Pulmonary artery endothelial cell (primary cell): ENCODE results near the gene TBC1D22A. TPM values are rescaled to one million over a fixed set of nuclear protein-coding genes. Genes with fewer than 3 reads are reported as not detected.

Experiments
- DNase-seq: peaks from one replicate; pipeline ENCODE4 v3.0.0-alpha.2; 2011; ENCODE audit warnings: low read depth, low spot score
- total RNA-seq: library from RNA; depleted of rRNA; stranded (reverse); fragments of >200 nt; gene quantifications from 2 replicates; pipeline ENCODE4 v1.2.3, GENCODE V29; 2014

Gene TBC1D22A
- total RNA-seq, 1 donor from 2014 or later, result 17.4 TPM

DNA sequence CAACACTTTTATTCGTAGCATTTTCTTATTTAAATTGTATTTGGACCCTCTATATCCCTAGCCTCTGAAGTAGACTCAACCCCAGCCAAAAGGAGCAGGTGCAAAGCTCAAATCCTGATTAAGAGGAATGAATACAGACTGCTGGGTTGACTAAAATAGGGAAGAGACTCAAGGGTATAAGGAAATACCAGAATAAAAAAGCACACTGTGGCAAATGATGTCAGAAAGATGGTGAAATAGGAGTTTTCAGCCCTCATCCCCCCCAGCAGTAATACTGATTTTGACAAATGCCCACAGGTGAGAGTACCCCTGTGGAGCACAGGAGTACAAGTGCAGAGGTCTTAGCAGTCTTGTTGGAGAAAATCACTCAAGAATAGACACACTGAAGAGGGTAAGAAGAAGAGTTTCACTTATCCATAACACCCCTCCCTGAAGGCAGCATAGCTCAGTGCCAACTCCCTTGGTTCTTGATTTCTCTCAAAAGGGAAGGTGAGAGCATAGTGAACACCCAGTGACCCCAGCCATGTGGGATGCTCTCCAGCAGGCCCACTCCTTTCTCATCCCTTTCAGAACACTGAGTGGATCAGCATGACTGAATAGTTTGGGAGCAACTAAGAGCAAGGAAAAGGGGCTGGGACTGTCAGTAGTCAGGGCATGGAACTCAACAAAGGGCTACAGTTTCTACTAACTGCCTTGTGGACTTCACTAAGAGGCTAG lies 71.7 kb downstream of the TBC1D22A start:
- DNase-seq, result no peak

DNA sequence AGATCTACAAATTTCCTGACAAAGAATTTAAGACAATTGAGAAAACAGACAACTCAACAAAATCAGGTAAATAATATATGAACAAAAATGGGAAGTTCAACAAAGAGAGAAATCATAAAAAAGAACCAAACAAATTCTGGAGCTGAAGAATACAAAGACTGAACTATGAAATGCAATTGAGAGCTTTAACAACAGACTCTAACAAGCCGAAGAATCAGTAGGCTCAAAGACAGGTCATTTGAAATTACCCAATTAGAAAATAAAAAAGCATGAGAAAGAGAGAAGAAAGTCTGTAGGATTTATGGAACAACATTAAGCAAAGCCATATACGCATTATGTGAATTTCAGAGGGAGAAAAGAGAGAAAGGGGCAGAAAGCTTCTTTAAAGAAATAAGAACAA lies 72.8 kb downstream of the TBC1D22A start:
- DNase-seq, result no peak

DNA sequence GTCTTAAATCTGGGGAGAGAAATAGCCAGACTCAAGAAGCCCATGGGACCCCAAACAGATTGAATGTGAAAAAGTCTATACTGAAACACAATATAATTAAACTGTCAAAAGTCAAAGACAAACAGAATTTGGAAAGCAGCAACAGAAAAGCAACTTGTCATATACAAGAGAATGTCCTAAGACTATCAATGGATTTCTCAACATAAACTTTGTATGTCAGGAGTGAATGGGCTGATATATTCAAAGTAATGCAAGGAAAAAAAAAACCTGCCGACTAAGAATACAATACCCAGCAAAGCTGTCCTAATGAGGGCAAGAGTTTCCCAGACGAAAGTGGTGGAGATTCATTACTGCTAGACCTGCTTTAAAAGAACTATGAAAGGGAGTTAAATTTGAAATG lies 73.2 kb downstream of the TBC1D22A start:
- DNase-seq, result no peak

DNA sequence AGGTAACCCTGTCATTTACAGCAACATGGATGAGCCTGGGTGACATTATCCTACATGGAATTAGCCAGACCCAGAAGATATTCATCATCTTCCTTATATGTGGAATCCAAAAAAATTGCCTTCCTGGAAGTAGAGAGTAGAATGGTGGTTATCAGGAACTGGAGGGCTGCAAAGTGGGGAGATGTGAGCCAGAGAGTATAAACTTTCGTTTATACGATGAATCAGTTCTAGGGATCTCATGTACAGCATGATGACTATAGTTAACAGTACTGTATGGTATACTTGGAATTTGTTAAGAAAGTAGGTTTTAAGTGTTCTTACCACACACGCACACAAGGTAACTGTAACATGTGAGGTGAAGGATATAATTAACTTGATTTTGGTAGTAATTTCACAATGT lies 79.1 kb downstream of the TBC1D22A start:
- no peak for DNase-seq

DNA sequence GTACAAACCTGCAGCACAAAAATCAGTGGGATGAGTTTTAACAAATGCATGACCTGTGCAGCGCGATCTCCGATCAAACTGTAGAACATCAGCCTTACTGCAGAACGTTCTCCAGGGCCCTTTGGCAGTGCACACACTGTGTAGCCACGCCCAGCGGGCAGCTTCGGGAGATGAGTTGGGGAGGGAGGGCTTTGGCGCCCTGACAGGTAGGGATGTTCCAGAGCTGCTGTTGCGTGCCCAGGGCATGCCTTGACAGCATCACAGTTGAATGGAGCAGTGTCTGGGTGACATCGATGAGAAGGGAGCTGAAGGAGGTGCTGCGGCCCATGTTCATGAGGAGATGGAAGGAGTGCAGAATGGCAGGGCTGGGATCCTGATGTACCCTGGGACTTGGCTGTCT lies 80.2 kb downstream of the TBC1D22A start:
- DNase-seq, result no peak

DNA sequence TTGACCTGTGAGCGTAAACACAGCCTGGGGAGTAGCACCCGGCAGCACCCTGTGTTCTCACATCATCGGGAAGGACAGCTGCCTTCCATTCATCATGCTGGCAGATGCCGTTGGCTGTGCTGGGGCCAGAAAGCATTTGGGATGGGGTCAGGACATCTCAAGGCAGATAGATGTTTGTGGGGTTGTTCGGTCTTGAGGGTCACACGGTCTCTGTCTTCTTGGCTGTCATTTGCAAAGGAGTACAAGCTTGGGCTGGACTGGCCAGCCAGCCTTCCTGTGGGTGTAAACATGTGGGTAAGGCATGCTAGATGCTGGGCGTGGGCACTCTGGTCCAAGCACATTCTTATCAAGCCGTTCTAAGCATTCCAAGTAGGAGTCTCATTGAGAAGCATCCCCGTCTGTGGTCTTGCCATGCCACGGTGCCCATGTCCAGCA lies 81.4 kb downstream of the TBC1D22A start:
- DNase-seq, result no peak

DNA sequence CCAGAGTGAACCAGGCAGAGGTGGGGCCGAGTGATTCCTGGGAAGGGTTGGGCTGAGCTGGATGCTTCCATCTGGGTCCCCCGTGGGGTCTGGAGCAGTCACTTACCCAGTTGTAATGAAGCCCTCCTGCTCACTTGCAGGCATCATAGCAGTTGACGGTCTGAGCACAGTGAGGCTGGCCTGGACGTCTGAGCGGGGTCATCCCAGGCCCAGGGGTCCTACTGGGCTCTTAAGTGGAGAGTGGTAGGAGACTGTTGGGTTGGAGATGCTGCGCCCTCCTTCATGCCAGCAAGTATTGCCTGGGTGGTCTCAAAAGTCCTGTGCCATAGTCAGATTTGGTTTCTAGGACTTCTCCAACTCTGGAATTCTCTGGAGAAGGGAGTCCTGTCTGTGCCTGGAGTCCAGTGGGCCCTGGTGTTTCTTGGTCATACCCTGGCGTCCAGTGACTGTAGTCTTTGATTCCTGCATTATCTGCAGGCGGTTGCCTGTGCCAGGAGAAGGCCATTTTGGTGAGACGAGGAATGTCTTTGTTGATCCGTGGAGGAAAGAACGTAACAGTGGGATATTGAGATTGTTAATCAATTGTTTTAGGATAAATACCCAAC lies 82.3 kb downstream of the TBC1D22A start:
- no peak for DNase-seq

DNA sequence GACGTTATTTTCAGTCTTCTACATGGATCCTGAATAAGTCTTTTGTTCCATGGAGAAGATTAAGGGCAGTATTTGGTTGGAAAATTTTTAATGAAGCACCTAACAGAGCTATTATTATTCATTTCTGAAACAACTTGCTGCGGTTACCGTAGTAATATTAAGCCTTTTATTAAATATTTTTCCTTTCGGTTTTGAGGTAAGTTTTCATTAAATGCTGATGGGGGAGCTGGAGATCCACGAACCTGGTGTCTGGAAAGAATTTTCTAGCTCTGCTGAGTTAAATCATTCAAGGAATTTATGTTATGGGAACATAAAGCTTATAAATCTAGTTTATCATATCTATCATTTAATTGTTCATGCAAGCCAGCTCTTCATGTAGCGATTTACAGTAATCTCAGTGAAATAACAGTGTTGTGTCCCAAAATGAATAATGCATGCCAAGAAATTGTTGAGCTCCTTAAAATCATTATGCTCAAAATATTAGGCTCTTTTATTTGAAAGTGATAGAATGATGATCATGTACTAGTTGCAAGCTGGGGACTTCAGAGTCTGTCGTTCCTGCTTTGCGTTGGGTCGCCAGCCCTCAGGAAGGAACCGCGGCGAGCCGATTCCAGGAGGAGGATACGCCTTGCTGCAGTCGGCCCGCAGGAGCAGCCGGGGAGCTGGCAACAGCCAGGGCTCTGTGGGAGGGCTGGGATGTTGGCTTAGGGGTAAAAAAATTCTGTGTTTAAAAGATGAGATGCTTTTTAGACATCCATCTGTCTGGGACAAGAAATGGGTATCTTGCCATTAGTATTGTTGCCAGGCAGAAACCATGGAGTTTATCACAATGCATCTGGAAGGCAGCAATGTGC lies 83.1 kb downstream of the TBC1D22A start:
- DNase-seq, result peak; percentile 15

DNA sequence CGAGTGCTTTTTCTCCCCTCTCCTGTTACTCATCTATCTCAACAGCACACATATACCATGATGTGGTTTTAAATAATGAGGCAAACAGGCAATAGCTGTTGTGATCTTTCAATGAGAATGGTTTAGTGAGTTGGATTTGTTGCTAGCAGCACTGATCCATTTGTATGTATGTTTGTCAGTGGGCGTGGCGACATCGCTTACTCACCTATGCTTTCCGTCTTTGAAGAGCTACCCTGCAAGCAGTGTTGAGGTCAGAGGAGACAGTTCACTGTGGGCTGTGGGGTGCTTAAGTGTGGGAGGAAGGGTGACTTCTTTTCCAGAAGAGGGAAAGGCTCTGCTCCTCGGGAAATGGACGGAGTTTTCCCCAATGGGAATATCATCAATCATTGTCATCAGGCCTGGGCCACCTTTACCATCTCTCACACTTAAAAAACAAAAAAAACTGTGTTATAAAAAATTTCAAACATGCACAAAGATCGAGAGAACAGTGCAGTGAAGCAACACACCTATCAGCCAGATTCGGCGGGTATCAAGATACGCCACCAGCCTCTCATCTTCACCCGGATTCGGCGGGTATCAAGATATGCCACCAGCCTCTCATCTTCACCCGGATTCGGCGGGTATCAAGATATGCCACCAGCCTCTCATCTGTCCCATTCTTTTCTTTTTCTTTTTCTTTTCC lies 83.8 kb downstream of the TBC1D22A start:
- DNase-seq, result no peak

DNA sequence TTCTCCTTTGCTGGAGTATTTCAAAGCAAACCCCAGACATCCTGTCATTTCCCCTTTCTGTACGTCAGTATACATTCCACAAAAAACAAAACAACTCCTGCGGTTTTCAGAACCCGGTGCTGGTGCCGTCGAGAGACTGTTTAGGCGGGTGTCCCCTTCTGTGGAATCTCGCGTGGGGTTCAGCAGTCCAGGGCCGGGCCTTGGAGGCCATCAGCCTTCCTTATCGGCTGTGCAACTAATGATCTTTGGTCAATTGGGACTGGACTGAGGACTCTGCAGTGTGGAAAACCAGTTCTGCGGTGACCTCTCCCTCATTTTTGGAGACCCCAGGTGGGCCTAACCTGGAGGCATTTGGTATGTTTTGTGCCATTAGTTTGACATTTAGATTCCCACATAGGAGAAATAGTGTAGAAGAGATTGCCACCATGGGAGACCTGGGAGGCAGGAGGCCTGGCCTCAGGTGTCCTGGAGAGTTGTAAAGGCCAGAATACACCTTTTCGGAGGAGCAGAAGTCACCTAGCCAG lies 84.4 kb downstream of the TBC1D22A start:
- no peak for DNase-seq

DNA sequence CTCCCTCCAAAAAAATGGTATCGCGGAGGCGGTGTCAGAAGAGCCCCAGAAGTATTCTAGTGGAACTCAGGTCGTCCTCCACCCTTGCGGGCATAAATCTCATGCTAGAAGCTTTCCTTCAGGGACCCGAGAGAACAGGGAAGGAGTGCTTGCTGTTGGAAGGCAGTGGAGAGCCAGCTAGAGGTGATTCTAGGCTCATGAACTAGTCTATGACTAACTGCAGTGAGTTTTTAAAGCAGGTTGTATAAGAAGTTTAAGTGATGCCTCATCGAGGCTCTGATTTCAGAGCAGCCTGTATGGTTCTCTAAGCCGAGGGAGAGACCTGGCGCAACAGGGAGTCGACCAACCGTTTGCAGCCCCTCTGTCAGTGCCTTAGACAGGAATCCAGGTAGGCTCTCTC lies 85.7 kb downstream of the TBC1D22A start:
- DNase-seq, result no peak

DNA sequence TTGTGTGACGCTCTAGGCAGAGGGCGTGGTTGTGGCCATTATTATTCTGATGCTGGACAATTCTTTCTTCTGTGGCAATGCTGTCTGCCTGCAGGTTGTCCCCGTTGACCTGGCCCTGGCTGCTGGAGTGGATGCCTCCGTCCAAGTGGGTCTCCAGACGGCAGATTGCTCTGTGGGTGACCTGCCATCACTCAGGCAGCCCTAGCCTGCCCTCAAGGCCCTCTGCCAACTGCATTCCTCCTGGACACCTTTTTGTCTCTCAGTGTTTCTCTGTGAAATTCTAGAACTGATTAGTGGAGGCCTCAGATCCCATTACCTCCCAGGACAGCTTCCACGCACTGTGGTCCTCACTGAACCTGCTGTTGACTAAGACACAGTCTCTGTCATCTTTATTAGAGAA lies 86.7 kb downstream of the TBC1D22A start:
- DNase-seq, result no peak

DNA sequence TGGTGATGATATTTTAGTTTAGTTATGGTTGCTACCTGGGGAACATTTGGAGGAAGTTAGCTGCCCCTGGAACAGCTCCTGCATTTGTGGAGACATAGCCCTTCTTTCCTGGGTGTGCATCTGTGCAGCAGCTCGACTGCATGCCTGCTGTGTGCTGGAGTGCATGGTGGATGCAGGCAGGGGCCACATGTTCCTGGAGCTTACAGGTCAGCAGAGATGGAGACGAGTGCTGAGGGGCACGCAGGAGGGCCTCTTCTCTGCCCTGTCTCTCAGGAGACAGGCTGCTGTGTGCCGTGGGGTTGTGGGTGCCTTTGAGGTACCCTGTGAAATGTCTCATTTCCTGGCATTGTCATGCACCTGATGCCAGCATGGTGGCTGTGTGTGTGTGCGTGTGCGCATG lies 87.5 kb downstream of the TBC1D22A start:
- DNase-seq, result no peak

DNA sequence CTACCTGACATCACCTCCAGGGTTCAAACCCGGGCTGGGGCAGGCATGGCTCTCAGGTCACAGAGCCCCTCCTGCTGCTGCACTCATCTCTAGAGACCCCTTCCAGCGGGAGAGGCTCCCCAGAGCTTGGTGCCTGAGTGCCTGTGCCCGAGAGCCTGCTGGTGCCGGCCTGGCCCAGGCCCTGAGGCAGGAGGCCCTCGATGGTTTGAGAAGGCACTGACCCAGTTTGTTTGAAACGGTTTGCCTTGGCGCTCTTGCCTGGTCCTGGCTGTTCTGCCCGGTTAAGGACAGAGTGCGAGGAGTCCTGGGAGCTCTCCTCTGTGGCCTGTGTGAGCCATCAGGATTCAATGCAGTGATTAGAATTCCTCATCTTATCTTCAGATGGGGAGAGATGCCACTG lies 88.9 kb downstream of the TBC1D22A start:
- DNase-seq, result no peak

DNA sequence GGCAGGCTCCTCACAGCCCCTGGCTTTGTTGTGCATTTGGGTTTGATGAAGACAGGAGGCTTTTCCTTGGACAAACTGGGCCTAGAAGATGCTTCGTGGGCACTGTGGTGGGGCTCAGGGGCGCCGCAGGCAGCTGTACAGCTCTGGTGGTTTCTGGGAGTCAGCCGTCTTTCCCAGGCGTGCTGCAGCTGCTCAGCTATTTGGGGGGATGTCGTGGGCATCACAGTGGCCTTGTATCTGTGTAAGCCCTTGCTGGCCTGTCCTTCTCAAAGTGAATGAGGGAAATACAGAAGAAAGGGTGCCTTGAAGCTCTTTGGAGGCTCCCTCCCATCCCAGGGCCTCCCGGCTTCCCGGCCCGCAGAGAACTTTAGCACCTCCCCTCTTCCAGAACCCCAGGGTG lies 89.5 kb downstream of the TBC1D22A start:
- DNase-seq, result no peak

DNA sequence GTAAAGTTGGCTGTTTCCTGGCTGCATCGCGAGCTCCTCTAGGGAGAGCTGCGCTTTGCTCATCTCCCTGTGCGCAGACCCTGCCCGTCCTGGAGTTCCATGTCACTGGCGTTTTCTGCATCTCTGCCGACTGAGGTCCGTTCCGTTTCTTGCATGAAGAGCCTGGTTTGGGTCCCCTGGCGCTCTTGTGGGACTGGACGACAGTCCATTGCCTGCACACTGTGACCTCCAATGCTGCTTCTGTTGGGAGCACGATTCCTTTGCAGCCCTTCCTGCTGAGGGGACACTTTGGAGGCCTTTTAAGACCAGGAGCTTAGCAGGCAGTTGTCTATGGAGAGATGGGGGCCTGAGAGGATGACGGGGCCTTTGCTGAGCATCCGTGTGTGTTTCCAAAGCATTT lies 90.3 kb downstream of the TBC1D22A start:
- DNase-seq, result no peak

DNA sequence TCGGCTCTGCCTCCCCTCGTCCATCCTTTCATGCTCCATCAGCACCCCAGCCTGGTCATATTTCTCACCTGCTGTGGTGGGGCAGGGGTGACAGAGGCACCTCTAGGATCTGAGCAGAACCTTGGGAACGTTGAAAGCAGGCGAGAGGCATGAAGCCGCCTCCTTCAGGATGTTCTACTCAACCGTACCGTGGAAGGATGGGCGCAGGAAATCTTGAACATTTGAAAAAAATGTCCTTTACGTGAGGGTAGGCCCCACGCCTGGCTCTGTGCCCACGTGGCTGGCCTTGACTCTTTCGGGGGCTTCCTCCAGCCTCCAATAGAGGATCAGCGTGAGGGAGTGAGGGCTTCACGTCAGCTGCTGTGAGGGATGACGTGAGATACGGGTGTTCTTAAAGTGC lies 90.7 kb downstream of the TBC1D22A start:
- no peak for DNase-seq

DNA sequence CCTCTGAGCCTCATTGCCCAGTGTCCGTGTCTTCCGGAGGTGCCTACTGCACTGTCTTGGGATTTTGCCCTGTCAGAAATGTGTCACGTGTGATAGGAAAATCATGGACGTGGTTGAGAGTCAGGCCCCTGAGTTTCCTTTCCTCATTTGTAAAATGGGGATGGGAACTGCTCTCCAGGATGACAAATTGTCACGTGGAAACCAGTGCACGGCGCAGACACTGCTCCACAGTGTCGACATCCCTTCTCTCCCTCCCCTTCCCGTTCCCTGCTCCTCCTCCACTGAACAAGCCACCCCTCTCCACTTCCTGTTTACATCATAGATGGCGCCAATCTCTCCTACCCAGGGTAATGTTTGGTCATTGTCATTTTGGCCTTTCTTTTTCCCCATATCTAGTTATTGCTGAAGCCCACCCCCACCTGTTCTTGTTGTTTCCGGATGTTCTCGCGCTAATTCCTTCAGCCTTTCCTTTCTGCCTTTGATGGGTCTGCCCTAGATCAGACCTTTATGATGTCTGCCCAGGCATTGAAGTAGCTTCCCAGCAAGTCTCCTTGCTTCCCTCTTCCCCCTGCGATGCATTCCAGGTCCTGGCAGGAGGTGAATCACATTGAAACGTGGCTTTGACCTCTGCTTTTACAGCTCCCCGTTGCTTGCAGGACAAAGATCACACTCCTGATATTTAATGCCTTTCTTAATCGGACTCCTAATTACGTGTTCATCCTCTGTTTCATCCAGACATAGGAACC lies 91.8 kb downstream of the TBC1D22A start:
- DNase-seq, result no peak

DNA sequence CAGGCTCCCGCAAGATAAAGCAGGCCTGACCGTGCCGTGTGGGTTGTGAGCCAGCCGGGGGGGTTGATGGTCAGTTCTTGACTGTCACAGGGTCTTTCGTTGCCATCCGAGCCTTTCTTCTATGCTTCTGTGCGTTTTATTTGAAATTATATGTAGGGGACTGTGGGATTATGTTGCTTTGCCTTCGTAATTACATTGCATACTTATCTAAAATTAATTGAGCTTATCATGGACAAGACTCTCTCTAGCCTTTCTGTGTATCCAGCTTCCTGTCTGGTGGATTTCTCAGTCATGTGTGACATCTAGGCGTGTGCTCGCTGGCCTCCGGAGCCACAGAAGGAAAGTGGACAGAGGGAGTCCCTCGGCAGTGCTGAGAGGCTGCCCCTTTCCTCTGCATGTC lies 93.2 kb downstream of the TBC1D22A start:
- no peak for DNase-seq

DNA sequence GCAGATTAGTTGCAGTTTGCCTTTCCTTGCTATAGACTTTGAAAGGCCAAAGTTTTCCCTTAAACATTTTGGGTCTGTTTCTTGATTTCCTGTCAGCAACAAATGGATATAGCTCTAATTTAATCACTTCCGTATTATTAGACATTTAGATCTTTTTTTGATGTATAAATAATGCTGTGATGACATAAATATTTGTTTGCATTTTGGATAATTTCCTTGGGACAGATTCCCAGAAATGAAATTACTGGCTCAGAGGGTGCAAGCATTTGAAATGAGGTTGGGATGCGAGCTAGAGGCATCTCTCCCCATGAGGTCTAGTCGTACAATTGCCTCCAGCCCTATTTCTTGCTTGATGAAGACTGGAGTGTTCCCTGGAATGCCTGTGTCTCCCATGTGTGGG lies 94.2 kb downstream of the TBC1D22A start:
- no peak for DNase-seq
